AG09309 (cell line): ENCODE measurements around the gene ITGB8.

Source experiments
- DNase-seq: peaks from one replicate; pipeline ENCODE4 v3.0.0-alpha.2; 2010; ENCODE audit warnings: low read depth
- H3K4me3 ChIP-seq: 2 replicates; pipeline ENCODE4 v1.5.1; 2011; ENCODE audit warnings: mild to moderate bottlenecking, low read depth, low read length, moderate library complexity; ENCODE audit not compliant: control insufficient read depth
- TF ChIP-seq, protein P1 (sequence below): IDR thresholded peaks from 2 replicates; pipeline ENCODE4 v1.5.1; 2011; ENCODE audit warnings: mild to moderate bottlenecking, low read depth, low read length, inconsistent platforms; ENCODE audit not compliant: insufficient read depth, control insufficient read depth; ENCODE audit errors: missing control alignments

The ITGB8 gene

DNA sequence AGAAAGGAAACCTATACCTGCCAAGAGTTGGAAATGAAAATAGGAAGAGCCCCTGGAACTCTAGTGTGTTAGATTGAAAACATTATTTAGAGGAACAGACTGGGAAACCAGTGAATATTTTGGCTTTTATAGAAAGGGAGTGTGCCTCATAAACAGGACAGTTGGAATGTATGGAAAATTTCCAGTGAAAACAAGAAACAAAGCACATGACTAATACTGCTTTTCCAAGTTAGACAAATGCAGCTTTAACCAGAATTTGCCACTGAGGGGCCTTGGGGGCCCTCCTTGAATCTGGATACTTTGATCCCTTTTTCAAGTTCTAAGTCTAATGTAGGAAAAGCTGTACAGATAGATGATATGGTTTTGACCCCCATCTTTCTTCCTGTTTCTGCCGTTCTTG lies 21.2 kb downstream of the ITGB8 start:
- no peak for DNase-seq
- H3K4me3 ChIP-seq, result no peak overlapping the region
- TF ChIP-seq, protein P1, sequence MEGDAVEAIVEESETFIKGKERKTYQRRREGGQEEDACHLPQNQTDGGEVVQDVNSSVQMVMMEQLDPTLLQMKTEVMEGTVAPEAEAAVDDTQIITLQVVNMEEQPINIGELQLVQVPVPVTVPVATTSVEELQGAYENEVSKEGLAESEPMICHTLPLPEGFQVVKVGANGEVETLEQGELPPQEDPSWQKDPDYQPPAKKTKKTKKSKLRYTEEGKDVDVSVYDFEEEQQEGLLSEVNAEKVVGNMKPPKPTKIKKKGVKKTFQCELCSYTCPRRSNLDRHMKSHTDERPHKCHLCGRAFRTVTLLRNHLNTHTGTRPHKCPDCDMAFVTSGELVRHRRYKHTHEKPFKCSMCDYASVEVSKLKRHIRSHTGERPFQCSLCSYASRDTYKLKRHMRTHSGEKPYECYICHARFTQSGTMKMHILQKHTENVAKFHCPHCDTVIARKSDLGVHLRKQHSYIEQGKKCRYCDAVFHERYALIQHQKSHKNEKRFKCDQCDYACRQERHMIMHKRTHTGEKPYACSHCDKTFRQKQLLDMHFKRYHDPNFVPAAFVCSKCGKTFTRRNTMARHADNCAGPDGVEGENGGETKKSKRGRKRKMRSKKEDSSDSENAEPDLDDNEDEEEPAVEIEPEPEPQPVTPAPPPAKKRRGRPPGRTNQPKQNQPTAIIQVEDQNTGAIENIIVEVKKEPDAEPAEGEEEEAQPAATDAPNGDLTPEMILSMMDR, result no peak

- DNase-seq, result no peak
- TF ChIP-seq, protein P1, result no peak
- H3K4me3 ChIP-seq, result no peak overlapping the region
These were observed 22.0 kb downstream of the ITGB8 start for GRCh38 chr7:20352573-20353306.

- H3K4me3 ChIP-seq, result no peak overlapping the region
- TF ChIP-seq, protein P1, result no peak
These were observed 24.2 kb downstream of the ITGB8 start for GRCh38 chr7:20354610-20355528.

GRCh38 chr7:20358106-20358505 lies 27.4 kb downstream of the ITGB8 start:
- H3K4me3 ChIP-seq, result no peak overlapping the region

More at GRCh38 chr7:20354610-20355528, 24.2 kb downstream of the ITGB8 start:
- DNase-seq, result no peak

DNA sequence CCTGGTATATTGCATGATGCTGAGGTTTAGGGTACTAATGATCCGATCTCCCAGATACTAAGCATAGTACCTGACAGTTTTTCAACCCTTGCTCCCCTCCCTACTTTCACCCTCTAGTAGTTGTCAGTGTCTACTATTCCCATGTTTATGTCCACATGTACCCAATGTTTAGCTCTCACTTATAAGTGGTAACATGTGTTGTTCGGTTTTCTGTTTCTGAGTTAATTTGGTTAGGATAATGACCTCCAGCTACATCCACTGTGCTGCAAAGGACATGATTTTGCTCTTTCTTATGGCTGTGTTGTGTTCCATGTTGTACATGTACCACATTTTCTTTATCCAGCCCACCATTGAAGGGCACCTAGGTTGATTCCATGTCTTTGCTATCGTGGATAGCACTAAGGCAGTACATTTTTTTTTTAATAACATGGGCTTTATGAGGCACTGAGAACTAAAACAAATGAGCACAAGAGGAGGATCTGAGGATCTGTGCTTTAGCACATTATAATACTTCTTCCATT lies 28.1 kb downstream of the ITGB8 start:
- TF ChIP-seq, protein P1, result no peak
- no peak for DNase-seq
- no peak overlapping the region for H3K4me3 ChIP-seq

More at GRCh38 chr7:20358106-20358505, 27.4 kb downstream of the ITGB8 start:
- TF ChIP-seq, protein P1, result no peak
- no peak for DNase-seq

GRCh38 chr7:20359341-20359963 lies 28.8 kb downstream of the ITGB8 start:
- no peak overlapping the region for H3K4me3 ChIP-seq
- TF ChIP-seq, protein P1, result no peak
- DNase-seq, result no peak
